Measurements from ENCODE around the gene C11orf71. TPM values are rescaled to one million over a fixed set of nuclear protein-coding genes. Genes with fewer than 3 reads are reported as not detected.

Gene C11orf71
- total and polyA plus RNA-seq, 9 of the 15 experiments (the other 6 are each of a cell fraction or from before 2014, with no cell fraction given) = 2.9 to 15.1 (median 9.1) TPM

DNA sequence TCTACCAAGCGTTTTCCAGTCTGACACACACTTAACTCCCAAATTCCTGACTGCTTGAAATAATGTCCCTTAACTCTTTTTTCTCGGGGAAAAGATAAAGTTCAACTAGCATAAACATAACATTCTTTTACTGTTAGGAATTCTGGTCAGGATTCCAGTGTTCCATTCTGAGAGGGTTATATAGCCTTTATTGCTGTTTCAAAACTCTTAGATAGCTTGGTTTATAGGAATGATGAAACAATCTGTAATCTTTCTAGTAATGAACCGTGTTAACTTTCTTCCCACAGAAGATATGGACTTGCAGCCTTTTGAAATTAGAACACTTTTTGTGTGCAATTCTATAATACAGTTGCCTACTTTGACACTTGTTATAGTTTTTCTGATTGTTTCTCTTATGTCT lies 47.6 kb upstream of the C11orf71 start (continued):
- TF ChIP-seq JUND (IDR thresholded peaks at IDR 0.05; ENCODE audit: borderline replicate concordance, low read depth, low read length) (no peak), JUND (tag; IDR thresholded peaks at IDR 0.05; ENCODE audit: borderline replicate concordance, low read depth, low read length) (no peak), ZKSCAN1 (IDR thresholded peaks at IDR 0.05; ENCODE audit: low read depth, low read length) (no peak), FOXJ2 (tag; IDR thresholded peaks at IDR 0.05) (peak; percentile 43; the same call in 1 of the 2 replicates), ZNF589 (CRISPR knock-in tag; IDR thresholded peaks at IDR 0.05; ENCODE audit: low read depth) (peak; percentile 46; the same call in 1 of the 2 replicates), ZNF584 (CRISPR knock-in tag; IDR thresholded peaks at IDR 0.05; ENCODE audit: low read depth) (0 out of 2 replicates have a peak, but pooled peaks have one; percentile 81), POLR2AphosphoS5 (IDR thresholded peaks at IDR 0.05; ENCODE audit: control insufficient read depth, insufficient read depth, low read depth, low read length) (no peak), EP400 (IDR thresholded peaks at IDR 0.05) (peak; percentile 45; the same call in 1 of the 2 replicates), GABPA (tag; conservative IDR thresholded peaks at IDR 0.05; ENCODE audit: low read depth) (no peak), CBFA2T3 (IDR thresholded peaks at IDR 0.05) (no peak), POLR2H (tag; IDR thresholded peaks at IDR 0.05; ENCODE audit: low read depth) (peak; percentile 72), FIP1L1 (IDR thresholded peaks at IDR 0.05; ENCODE audit: low read depth, low read length, poor library complexity, severe bottlenecking) (no peak), ATF7 (IDR thresholded peaks at IDR 0.05) (0 out of 2 replicates have a peak, but pooled peaks have one; percentile 33), MYBL2 (IDR thresholded peaks at IDR 0.05; ENCODE audit: low read depth) (no peak), MYBL2 (CRISPR knock-in tag; IDR thresholded peaks at IDR 0.05; ENCODE audit: borderline replicate concordance) (no peak)
- TF ChIP-seq, protein P1, sequence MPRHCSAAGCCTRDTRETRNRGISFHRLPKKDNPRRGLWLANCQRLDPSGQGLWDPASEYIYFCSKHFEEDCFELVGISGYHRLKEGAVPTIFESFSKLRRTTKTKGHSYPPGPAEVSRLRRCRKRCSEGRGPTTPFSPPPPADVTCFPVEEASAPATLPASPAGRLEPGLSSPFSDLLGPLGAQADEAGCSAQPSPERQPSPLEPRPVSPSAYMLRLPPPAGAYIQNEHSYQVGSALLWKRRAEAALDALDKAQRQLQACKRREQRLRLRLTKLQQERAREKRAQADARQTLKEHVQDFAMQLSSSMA (CRISPR knock-in tag; IDR thresholded peaks at IDR 0.05) = no peak
- TF ChIP-seq, protein P2, sequence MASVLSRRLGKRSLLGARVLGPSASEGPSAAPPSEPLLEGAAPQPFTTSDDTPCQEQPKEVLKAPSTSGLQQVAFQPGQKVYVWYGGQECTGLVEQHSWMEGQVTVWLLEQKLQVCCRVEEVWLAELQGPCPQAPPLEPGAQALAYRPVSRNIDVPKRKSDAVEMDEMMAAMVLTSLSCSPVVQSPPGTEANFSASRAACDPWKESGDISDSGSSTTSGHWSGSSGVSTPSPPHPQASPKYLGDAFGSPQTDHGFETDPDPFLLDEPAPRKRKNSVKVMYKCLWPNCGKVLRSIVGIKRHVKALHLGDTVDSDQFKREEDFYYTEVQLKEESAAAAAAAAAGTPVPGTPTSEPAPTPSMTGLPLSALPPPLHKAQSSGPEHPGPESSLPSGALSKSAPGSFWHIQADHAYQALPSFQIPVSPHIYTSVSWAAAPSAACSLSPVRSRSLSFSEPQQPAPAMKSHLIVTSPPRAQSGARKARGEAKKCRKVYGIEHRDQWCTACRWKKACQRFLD (CRISPR knock-in tag; IDR thresholded peaks at IDR 0.05) = 0 out of 2 replicates have a peak, but pooled peaks have one; percentile 20
- TF ChIP-seq, protein P3, sequence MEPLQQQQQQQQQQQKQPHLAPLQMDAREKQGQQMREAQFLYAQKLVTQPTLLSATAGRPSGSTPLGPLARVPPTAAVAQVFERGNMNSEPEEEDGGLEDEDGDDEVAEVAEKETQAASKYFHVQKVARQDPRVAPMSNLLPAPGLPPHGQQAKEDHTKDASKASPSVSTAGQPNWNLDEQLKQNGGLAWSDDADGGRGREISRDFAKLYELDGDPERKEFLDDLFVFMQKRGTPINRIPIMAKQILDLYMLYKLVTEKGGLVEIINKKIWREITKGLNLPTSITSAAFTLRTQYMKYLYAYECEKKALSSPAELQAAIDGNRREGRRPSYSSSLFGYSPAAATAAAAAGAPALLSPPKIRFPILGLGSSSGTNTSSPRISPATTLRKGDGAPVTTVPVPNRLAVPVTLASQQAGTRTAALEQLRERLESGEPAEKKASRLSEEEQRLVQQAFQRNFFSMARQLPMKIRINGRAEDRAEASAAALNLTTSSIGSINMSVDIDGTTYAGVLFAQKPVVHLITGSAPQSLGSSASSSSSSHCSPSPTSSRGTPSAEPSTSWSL (CRISPR knock-in tag; IDR thresholded peaks at IDR 0.05; ENCODE audit: borderline replicate concordance) = no peak
- TF ChIP-seq, protein P4, sequence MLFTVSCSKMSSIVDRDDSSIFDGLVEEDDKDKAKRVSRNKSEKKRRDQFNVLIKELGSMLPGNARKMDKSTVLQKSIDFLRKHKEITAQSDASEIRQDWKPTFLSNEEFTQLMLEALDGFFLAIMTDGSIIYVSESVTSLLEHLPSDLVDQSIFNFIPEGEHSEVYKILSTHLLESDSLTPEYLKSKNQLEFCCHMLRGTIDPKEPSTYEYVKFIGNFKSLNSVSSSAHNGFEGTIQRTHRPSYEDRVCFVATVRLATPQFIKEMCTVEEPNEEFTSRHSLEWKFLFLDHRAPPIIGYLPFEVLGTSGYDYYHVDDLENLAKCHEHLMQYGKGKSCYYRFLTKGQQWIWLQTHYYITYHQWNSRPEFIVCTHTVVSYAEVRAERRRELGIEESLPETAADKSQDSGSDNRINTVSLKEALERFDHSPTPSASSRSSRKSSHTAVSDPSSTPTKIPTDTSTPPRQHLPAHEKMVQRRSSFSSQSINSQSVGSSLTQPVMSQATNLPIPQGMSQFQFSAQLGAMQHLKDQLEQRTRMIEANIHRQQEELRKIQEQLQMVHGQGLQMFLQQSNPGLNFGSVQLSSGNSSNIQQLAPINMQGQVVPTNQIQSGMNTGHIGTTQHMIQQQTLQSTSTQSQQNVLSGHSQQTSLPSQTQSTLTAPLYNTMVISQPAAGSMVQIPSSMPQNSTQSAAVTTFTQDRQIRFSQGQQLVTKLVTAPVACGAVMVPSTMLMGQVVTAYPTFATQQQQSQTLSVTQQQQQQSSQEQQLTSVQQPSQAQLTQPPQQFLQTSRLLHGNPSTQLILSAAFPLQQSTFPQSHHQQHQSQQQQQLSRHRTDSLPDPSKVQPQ (CRISPR knock-in tag; IDR thresholded peaks at IDR 0.05; ENCODE audit: borderline replicate concordance) = no peak
- TF ChIP-seq, protein P5, sequence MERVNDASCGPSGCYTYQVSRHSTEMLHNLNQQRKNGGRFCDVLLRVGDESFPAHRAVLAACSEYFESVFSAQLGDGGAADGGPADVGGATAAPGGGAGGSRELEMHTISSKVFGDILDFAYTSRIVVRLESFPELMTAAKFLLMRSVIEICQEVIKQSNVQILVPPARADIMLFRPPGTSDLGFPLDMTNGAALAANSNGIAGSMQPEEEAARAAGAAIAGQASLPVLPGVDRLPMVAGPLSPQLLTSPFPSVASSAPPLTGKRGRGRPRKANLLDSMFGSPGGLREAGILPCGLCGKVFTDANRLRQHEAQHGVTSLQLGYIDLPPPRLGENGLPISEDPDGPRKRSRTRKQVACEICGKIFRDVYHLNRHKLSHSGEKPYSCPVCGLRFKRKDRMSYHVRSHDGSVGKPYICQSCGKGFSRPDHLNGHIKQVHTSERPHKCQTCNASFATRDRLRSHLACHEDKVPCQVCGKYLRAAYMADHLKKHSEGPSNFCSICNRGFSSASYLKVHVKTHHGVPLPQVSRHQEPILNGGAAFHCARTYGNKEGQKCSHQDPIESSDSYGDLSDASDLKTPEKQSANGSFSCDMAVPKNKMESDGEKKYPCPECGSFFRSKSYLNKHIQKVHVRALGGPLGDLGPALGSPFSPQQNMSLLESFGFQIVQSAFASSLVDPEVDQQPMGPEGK (CRISPR knock-in tag; IDR thresholded peaks at IDR 0.05; ENCODE audit: borderline replicate concordance) = 0 out of 2 replicates have a peak, but pooled peaks have one; percentile 38
